Keratinocyte (primary cell): ENCODE data around the gene DTYMK.

ENCODE experiments used
- CTCF ChIP-seq, 3 experiments: IDR thresholded peaks in 1 of 3; conservative IDR thresholded peaks in 1 of 3; optimal IDR thresholded peaks in 1 of 3; 2 replicates in 2 of 3; 3 replicates in 1 of 3; pipeline versions ENCODE3 to v1.5.1; 2011; ENCODE audit warnings: low read length in 3 of 3, mild to moderate bottlenecking in 3 of 3, moderate library complexity in 2 of 3, control low read depth in 1 of 3, inconsistent platforms in 1 of 3; ENCODE audit not compliant: insufficient read depth in 2 of 3; ENCODE audit errors: extremely low read depth in 1 of 3
- EZH2 ChIP-seq: IDR thresholded peaks from one replicate; pipeline ENCODE4 v1.6.1; 2012; ENCODE audit warnings: inconsistent platforms, mild to moderate bottlenecking, low read length, moderate library complexity

GRCh38 chr2:241724259-241724974 lies 37.8 kb upstream of the DTYMK start:
- TF ChIP-seq CTCF (optimal IDR thresholded peaks at IDR 0.05 in 1 of 3, IDR thresholded peaks at IDR 0.05 in 1 of 3, conservative IDR thresholded peaks at IDR 0.05 in 1 of 3; ENCODE audit: extremely low read depth in 1 of 3, insufficient read depth in 2 of 3, low read length in 3 of 3) (peak; percentile 14 to 53 (median 32)), EZH2 (no peak)
